Measurements from ENCODE around the gene UQCRH.
"Not testable (repeated sequence)": the region's sequence is repeated elsewhere in the genome, so short reads cannot be mapped to it uniquely, and the experiment has no call there.

The UQCRH gene

GRCh38 chr1:46301406-46301807, 2.1 kb upstream of the UQCRH start:
- no peak for DNase-seq

GRCh38 chr1:46301808-46302640, 1.5 kb upstream of the UQCRH start:
- no peak for DNase-seq

- DNase-seq, result no peak
These were observed 859 bp upstream of the UQCRH start for GRCh38 chr1:46302641-46303037.

- no peak for DNase-seq
These were observed 401 bp downstream of the UQCRH start for GRCh38 chr1:46303872-46304326.

GRCh38 chr1:46306159-46306530, 2.6 kb downstream of the UQCRH start:
- no peak for DNase-seq

- DNase-seq, result no peak
These were observed 6.1 kb downstream of the UQCRH start for GRCh38 chr1:46309401-46310159.

- DNase-seq, result no peak
These were observed 6.8 kb downstream of the UQCRH start for GRCh38 chr1:46310321-46310720.

- no peak for DNase-seq
These were observed 12.3 kb downstream of the UQCRH start for GRCh38 chr1:46315669-46316403.

- DNase-seq, result no peak
These were observed 13.8 kb downstream of the UQCRH start for GRCh38 chr1:46317323-46317722.

GRCh38 chr1:46319301-46319700, 15.8 kb downstream of the UQCRH start:
- DNase-seq, result not testable (repeated sequence)

- DNase-seq, result not testable (repeated sequence)
These were observed 16.7 kb downstream of the UQCRH start for GRCh38 chr1:46319960-46320914.

- not testable (repeated sequence) for DNase-seq
These were observed 18.7 kb downstream of the UQCRH start for GRCh38 chr1:46322191-46322590.

- not testable (repeated sequence) for DNase-seq
These were observed 22.0 kb downstream of the UQCRH start for GRCh38 chr1:46325285-46326076.

- not testable (repeated sequence) for DNase-seq
These were observed 24.7 kb downstream of the UQCRH start for GRCh38 chr1:46328182-46328581.

GRCh38 chr1:46329807-46330206, 26.3 kb downstream of the UQCRH start:
- not testable (repeated sequence) for DNase-seq

- not testable (repeated sequence) for DNase-seq
These were observed 26.9 kb downstream of the UQCRH start for GRCh38 chr1:46330381-46330780.

GRCh38 chr1:46331786-46332540, 28.5 kb downstream of the UQCRH start:
- DNase-seq, result not testable (repeated sequence)

GRCh38 chr1:46333300-46334029, 30.0 kb downstream of the UQCRH start:
- DNase-seq, result peak; percentile 34

GRCh38 chr1:46334030-46334384, 30.5 kb downstream of the UQCRH start:
- DNase-seq, result no peak

- no peak for DNase-seq
These were observed 31.6 kb downstream of the UQCRH start for GRCh38 chr1:46335081-46335480.

Measured in DMS 273 treated with DMSO at 0.1 percent for 48 hours (cell line).